AG09319 (cell line): ENCODE results near the gene SLC4A9.
"Not testable (repeated sequence)": the region's sequence is repeated elsewhere in the genome, so short reads cannot be mapped to it uniquely, and the experiment has no call there.

Experiments used
- DNase-seq: peaks from one replicate; pipeline ENCODE4 v3.0.0-alpha.2; 2010; ENCODE audit warnings: low read depth; ENCODE audit errors: extremely low read depth
- CTCF ChIP-seq: IDR thresholded peaks from 2 replicates; pipeline ENCODE4 v1.5.1; 2011; ENCODE audit warnings: low read depth, mild to moderate bottlenecking, inconsistent platforms, low read length, moderate library complexity

SLC4A9 gene

DNA sequence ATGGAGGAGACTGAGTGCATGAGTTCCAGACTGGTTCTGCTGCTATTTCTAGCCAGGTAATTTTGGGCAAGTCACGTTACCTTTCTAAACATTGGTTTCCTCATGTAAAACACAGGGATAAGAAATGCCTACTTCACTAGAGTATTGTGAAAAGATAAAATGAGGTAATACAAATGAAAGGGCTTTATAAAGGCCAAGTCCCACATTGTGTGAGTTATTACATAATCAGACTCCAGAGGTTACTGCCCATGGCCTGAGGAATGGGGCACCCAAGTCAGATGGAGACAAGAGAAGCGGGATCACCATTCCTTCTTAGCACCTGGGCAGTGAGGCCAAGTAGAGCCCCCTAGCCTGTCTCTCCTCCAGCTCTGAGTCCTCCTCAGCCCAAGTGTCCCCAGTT is 21.1 kb upstream of the SLC4A9 start:
- no peak for DNase-seq
- TF ChIP-seq CTCF: no peak

DNA sequence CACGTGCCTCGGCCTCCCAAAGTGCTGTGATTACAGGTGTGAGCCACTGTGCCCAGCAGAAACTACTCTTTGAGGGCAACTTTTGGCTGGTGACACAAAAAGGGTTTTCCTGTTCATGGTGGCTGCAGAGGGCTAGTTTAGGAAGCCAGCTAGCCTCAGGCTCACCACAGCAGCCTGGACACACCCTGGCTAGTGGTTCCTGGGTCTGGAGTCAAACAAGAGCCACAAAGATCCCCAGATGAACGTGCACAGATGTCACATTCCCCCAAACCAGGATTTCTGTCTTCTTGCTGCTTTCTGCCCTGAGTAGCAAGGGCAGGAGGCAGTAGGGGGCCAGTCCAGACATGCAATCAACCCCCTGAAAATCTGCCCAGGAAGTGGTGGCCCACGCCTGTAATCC is 20.4 kb upstream of the SLC4A9 start:
- no peak for DNase-seq
- no peak for TF ChIP-seq CTCF

GRCh38 chr5:140340605-140341121 is 19.3 kb upstream of the SLC4A9 start:
- no peak for DNase-seq
- no peak for TF ChIP-seq CTCF

DNA sequence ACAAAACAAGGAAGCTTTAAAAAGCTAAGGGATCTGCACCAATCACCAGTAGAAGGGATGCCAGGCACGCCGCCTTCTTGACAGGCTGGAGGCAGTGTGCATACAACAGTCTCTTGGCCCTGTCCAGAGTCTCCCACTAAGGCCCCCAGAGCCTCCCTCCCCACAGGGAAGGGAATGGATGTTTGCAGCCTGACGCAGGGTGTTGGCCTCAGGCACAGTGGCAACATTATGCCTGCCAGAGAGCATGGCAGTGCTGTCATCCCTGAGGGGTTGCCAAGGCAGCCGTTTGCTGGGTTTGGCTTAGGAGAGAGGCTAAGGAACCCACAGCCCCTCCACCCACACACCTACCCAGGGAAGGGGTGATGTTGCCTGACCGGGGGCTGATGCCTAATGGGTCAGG is 18.4 kb upstream of the SLC4A9 start:
- no peak for DNase-seq
- TF ChIP-seq CTCF: no peak

GRCh38 chr5:140342287-140342686 is 17.7 kb upstream of the SLC4A9 start:
- no peak for DNase-seq
- TF ChIP-seq CTCF: no peak

GRCh38 chr5:140342896-140343295 is 17.1 kb upstream of the SLC4A9 start:
- no peak for DNase-seq
- TF ChIP-seq CTCF: no peak

DNA sequence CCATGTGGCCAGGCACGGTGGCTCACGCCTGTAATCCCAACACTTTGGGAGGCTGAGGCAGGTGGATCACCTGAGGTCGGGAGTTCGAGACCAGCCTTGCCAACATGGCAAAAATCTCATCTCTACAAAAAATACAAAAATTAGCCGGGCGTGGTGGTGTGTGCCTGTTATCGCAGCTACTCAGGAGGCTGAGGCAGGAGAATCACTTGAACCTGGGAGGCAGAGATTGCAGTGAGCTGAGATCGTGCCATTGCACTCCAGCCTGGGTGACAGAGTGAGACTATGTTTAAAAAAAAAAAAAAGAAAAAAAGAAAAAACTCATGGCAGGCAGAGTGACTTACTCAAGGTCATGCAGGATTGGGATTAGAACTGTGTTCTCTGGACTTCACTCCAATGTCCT is 16.1 kb upstream of the SLC4A9 start:
- not testable (repeated sequence) for DNase-seq

DNA sequence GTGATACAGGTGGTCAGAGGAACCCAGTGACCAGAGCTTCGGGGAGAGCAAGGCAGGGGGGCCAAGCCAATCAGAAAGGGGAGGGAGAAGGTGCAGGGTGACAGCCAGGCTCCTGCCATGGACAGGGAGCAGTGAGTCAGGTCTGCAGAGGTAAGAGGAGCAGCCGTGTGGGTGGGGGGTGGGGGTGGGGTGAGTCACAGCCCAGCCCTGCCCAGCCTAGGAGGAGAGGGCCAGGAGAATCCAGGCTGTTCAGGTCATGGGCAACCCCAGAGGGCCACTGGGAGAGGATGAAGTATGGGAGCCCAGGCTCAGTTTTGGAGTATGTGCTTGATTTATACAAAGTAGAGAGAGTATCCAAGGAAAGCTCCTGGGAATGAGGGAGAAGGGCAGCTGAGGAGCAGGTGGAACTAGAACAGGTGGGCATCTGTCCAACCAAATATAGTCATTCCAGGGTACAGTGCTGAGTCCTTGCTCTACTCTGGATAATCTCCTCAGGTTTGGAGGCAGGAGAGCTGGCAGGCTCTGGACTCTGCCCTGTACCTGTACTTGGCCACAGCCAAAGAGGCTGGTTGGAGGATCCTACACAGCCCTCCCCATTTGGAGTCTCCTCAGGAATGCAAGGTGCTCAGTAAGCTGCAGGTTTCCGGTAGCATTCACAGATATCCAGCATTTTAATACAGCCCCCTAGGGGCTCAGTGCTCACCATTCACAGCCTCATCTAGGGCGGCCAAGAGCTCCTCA is 15.1 kb upstream of the SLC4A9 start:
- DNase-seq: no peak
- TF ChIP-seq CTCF: no peak
